KMS-11 (cell line): ENCODE results near the gene WASF2.

ENCODE experiments used
- H2AFZ ChIP-seq: fragments of 200-600 bp; sonication (generic); 2 replicates; pipeline ENCODE4 v1.6.1; 2016; ENCODE audit warnings: antibody characterized with exemption, mixed run types, low read depth
- H3K27ac ChIP-seq: fragments of 200-600 bp; sonication (generic); 2 replicates; pipeline ENCODE4 v1.6.1; 2016; ENCODE audit warnings: mild to moderate bottlenecking, mixed run types
- H3K27me3 ChIP-seq: fragments of 200-600 bp; sonication (generic); 2 replicates; pipeline ENCODE4 v1.6.1; 2017; ENCODE audit warnings: mild to moderate bottlenecking, low read depth, mixed run types, moderate library complexity; ENCODE audit not compliant: insufficient read depth
- H3K36me3 ChIP-seq: fragments of 200-600 bp; sonication (generic); 2 replicates; pipeline ENCODE4 v1.6.1; 2017; ENCODE audit warnings: mild to moderate bottlenecking, mixed run types; ENCODE audit not compliant: insufficient read depth
- H3K4me1 ChIP-seq: fragments of 200-600 bp; sonication (generic); 2 replicates; pipeline ENCODE4 v1.6.1; 2016; ENCODE audit warnings: mild to moderate bottlenecking, low read depth, mixed run types; ENCODE audit not compliant: poor library complexity, severe bottlenecking
- H3K4me2 ChIP-seq: fragments of 200-600 bp; sonication (generic); 2 replicates; pipeline ENCODE4 v1.7.0; 2016; ENCODE audit warnings: mild to moderate bottlenecking, mixed run types
- H3K4me3 ChIP-seq: fragments of 200-600 bp; sonication (generic); IDR thresholded peaks from 2 replicates; pipeline ENCODE4 v1.6.1; 2017; ENCODE audit warnings: low read depth, low read length, mixed read lengths; ENCODE audit not compliant: insufficient read depth
- H3K79me2 ChIP-seq: fragments of 200-600 bp; sonication (generic); 2 replicates; pipeline ENCODE4 v1.6.1; 2016; ENCODE audit warnings: low read depth, mixed run types; ENCODE audit not compliant: insufficient read depth
- H3K9ac ChIP-seq: fragments of 200-600 bp; sonication (generic); 2 replicates; pipeline ENCODE4 v1.6.1; 2016; ENCODE audit warnings: mild to moderate bottlenecking, mixed run types
- H4K20me1 ChIP-seq: fragments of 200-600 bp; sonication (generic); 2 replicates; pipeline ENCODE4 v1.6.1; 2016; ENCODE audit warnings: mild to moderate bottlenecking, mixed run types; ENCODE audit not compliant: insufficient read depth
- TF ChIP-seq, protein P1 (sequence below): fragments of 200-600 bp; sonication (generic); conservative IDR thresholded peaks from 2 replicates; pipeline ENCODE4 v1.6.1; 2017; ENCODE audit warnings: low read depth, mild to moderate bottlenecking, antibody characterized with exemption, low read length, moderate library complexity, mixed read lengths

Gene WASF2

DNA sequence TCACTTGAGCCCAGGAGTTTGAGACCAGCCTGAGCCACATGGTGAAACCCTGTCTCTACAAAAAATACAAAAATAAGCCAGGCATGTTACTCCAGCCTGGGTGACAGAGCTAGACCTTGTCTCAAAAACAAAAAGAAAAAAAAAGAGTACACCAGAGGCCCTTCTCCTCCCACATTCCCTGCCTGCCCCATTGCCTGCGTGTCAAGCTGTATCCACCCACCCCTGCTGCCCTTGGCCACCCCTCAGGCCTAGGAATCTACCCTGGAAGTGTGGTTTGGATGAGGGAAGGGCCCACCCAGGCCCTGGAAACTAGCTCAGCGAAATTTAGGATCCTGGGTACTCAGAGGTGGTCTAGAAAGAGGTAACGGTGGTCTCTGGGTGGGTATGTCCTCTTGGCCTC is 25.7 kb upstream of the WASF2 start:
- Histone ChIP-seq H3K4me1 (no peaks in the 10 kb centered on the region), H3K4me3 (no peak overlapping the region), H3K4me2 (no peak overlapping the region), H3K36me3 (no peaks in the 10 kb centered on the region), H3K9ac (no peak overlapping the region), H2AFZ (no peak overlapping the region), H3K27me3 (no peaks in the 10 kb centered on the region), H4K20me1 (no peaks in the 10 kb centered on the region), H3K79me2 (no peaks in the 10 kb centered on the region), H3K27ac (no peak overlapping the region)
- TF ChIP-seq, protein P1, sequence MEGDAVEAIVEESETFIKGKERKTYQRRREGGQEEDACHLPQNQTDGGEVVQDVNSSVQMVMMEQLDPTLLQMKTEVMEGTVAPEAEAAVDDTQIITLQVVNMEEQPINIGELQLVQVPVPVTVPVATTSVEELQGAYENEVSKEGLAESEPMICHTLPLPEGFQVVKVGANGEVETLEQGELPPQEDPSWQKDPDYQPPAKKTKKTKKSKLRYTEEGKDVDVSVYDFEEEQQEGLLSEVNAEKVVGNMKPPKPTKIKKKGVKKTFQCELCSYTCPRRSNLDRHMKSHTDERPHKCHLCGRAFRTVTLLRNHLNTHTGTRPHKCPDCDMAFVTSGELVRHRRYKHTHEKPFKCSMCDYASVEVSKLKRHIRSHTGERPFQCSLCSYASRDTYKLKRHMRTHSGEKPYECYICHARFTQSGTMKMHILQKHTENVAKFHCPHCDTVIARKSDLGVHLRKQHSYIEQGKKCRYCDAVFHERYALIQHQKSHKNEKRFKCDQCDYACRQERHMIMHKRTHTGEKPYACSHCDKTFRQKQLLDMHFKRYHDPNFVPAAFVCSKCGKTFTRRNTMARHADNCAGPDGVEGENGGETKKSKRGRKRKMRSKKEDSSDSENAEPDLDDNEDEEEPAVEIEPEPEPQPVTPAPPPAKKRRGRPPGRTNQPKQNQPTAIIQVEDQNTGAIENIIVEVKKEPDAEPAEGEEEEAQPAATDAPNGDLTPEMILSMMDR: no peak

DNA sequence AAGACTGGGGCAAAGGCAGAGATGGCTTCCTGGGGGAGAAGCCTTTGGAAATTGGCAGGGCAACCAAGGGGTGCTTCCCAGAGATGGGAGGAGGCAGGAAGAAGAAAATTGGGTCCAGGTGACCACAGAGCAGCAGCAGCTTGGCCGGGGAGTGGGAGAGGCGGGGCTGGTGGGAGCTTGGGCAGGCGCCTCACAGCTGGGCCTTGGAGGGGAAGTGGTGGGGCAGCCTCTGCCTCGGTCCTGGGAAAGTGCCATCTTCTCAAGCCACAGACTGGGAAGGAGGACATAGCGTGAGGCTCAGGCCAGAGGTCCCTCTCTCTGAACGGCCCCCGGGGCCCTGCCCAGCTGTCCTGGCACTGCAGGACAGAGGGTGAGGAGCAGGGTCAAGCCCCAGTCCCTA is 24.0 kb upstream of the WASF2 start:
- no peaks in the 10 kb centered on the region for H3K4me1 ChIP-seq
- no peaks in the 10 kb centered on the region for H4K20me1 ChIP-seq
- no peak overlapping the region for H3K4me3 ChIP-seq
- TF ChIP-seq, protein P1: no peak
- H3K79me2 ChIP-seq: no peaks in the 10 kb centered on the region
- H3K27me3 ChIP-seq: no peaks in the 10 kb centered on the region
- no peak overlapping the region for H2AFZ ChIP-seq
- no peak overlapping the region for H3K9ac ChIP-seq
- no peak overlapping the region for H3K4me2 ChIP-seq
- H3K27ac ChIP-seq: no peak overlapping the region
- H3K36me3 ChIP-seq: no peaks in the 10 kb centered on the region

DNA sequence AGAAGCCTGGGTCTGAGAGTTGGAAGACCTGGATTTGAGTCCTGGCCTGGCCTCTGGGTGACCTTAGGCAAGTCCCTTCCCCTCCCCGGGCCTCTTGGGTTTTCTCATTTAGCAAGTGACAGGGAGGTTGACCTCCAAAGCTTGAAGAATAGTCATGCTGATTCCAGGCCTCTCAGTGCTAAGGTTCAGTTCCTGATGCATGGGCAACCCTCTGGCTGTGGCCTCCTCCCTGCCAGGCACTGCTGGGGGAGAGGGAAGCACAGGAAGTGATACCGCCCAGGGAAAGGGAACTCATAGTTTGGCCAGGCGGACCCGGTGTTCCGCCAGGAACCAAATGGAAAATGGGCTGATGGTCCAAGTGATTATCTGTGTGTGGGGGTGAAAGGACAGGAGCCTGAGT is 23.6 kb upstream of the WASF2 start:
- Histone ChIP-seq H4K20me1 (no peaks in the 10 kb centered on the region), H3K27ac (no peak overlapping the region)

DNA sequence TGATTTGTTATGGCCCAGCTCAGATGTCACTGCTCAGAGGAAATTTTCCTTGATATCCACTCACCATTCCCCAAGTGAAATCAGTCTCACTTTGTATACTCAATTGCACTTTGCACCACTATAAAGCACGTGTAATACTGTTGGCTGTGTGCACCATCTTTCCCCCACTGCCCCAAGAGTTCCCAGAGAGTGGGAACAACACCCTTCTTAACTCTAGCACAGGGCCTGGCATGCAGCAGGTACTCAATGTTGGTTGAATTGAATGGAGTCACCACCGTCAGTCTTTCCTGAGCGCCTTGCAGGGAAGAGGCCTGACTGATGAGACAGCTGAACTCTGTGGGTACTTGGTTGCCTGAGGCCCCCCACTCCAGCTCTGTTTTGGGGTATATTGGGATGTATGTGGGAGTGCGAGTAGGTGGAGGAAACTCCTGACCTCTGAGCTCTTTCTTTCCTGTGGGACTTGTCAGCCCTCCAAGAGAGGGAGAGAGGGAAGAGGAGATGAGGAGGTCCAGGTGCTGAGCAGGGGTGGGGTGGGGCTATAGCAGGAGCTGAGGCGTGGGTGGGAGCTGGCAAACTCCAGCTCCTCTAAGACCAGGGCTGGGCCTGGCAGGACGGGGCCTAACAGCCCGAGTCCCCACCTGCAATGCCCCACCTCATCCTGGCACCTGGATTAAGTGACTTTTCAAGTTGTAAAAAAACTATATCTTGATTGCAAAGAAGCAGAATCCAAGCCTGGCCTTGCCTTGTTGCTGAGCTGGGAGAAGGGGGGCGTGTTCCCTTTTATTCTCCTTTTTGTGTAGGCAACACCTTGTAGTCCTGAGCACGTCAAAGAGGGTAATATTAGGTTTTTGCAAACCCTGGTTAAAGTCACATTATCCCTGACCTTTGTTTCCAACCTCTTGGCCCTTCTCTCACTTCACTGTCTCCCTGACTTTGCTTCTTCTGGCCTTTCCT is 19.4 kb upstream of the WASF2 start:
- Histone ChIP-seq H3K9ac (no peak overlapping the region), H3K27me3 (no peaks in the 10 kb centered on the region), H3K4me1 (no peaks in the 10 kb centered on the region), H3K4me3 (no peak overlapping the region), H2AFZ (no peak overlapping the region), H3K79me2 (no peaks in the 10 kb centered on the region), H3K27ac (no peak overlapping the region), H4K20me1 (no peaks in the 10 kb centered on the region), H3K36me3 (no peaks in the 10 kb centered on the region), H3K4me2 (no peak overlapping the region)
- TF ChIP-seq, protein P1: no peak

More for the DNA sequence above, 23.6 kb upstream of the WASF2 start:
- H3K9ac ChIP-seq: no peak overlapping the region
- H3K36me3 ChIP-seq: no peaks in the 10 kb centered on the region
- TF ChIP-seq, protein P1: no peak
- H3K4me3 ChIP-seq: no peak overlapping the region
- no peak overlapping the region for H2AFZ ChIP-seq
- H3K27me3 ChIP-seq: no peaks in the 10 kb centered on the region
- no peak overlapping the region for H3K4me2 ChIP-seq
- no peaks in the 10 kb centered on the region for H3K4me1 ChIP-seq
- H3K79me2 ChIP-seq: no peaks in the 10 kb centered on the region
